Cardiac septum (tissue), 1 donor: ENCODE results near the gene BRD2. TPM values are rescaled to one million over a fixed set of nuclear protein-coding genes. Genes with fewer than 3 reads are reported as not detected.

Experiments used
- DNase-seq: peaks from one replicate; pipeline ENCODE4 v3.0.0-alpha.2; 2020; ENCODE audit warnings: low spot score
- intact Hi-C: fragments of 100-400 bp; cut with DNase I; formaldehyde crosslinking; loops from one replicate; pipeline ENCODE4 v1.14.0; 2022
- total RNA-seq: library from RNA; stranded (reverse); fragmentation: NEBNext Ultra II Directional; extraction: Animal tissue kit (Norgen Biotek cat#: 25700); gene quantifications from one replicate; pipeline ENCODE4 v1.2.1, GENCODE V29; 2021
- donor health status: DM: no; HTN: no; CAD: no.

The BRD2 gene
- total RNA-seq, 1 donor from 2014 or later, result 88.7 TPM

DNA sequence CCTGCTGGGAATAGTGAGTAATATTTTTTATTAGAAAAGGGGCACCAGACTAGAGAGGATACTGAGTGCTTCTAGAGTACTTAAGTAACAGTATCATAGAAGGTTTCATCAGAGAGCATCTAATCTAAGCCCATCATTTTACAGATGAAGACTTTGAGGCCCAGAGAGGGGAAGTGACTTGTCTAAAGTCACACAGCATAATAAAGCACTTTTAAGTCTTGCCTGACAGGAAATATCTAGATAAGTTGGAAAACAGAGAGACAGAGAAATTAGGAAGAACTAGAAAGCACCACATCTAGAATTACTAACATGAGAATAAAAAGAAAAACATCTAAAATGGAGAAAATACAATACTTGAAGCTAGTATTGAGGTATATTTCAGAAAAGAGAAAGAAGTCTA is 21.5 kb upstream of the BRD2 start:
- intact Hi-C loops, result no loop called here
- no peak for DNase-seq

DNA sequence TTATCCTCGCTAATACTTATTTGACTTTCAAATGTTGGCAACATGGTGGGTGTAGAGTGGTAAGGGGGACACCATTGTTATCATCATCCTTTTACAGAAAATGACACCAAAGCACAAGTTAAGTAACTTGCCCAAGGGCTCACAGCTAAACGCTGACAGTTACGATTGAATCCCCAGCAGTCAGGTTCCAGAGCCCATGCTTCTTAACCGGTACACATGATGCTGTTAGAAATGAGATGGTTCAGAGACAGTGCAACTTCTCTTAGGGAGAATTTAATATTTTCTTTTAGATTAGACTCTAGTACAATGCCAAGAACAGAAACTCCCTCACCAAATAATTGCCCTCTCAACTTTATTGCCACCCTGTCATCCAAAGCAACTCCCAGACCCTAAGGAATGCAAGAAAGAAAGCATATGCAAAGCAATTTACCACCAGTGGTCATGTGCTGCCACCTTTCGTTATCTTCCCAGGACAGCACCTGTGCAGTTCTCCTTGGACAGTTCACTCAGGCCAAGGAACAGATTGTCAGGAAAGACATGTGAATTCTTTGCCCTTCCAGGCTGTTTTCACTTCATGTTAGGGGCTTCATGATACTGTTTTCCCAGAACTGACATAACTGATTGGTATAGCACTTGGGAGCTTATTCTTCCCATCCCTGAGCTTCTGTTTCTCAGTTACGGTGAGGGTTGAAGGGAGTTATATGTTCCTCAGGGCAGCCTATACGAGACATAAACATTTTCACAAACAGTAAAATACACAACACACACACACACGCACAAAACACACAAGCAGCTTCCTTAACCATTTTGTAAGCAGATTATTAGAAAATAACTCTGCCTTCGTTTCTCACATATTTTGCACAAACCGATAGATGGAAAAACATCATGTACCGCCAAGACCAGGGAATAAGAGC is 20.6 kb upstream of the BRD2 start:
- DNase-seq, result no peak
- intact Hi-C loops, result no loop called here

DNA sequence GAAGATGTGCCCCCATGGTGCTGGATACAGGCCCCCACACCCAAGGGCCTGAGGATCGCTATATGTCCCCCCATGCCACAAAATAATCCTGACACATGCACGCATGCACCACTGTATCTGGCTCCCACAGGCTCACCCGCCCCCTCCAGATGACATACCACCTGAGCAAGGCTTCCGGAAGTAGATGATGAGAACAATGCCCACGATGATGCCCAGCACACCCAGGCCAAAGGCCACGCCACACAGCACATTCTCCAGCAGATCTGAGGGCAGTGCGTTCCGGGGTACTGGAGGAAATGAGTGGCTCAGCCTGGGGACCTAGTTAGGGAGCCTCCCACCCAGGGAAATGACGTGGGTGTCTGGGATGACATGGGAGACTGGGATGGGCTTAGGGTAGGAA is 19.3 kb upstream of the BRD2 start:
- intact Hi-C loops, result no loop called here
- no peak for DNase-seq

DNA sequence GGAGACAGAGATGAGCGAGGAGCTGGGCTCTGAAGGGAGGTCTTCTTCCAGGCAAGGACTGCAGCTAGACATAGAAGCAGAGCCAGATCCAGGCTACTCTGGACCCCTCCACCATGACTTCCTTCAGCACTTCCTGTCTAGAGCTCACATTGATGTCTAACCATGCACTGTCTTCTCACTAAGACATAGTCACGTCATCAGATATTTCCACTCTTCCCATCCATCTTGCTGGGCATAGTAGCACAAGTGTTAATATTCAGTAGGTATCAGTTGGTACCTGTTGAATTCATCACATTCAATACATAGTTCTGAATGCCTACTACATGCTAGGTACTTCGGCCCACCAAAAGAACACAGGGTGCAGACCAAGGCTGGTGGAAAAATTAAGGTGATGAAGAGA is 18.4 kb upstream of the BRD2 start:
- intact Hi-C loops, result loop anchor here (5.0 kb wide), 1 partner anchor 37 kb away; no protein-coding TSS in a partner anchor
- DNase-seq, result no peak

DNA sequence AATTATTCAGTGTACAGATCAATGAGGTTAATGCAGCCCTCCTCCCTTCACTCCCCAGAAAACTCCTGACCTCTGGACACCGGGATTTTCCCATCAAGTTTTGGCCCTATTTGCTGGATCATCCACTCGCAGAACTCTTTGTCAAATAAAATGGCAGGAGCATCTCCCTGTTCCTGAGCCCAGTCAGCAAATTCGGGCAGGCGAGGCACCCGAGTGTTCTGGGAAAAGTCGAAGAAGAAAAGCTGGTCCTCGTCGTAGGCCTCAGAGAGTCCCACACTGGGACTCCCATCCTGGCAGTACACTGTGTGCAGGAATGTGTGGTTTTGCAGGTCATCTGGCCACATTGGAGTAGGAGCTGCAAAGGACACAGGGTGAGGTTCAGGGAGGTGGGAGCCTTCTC is 17.9 kb upstream of the BRD2 start:
- no peak for DNase-seq
- intact Hi-C loops, result loop anchor here (5.0 kb wide), 1 partner anchor 37 kb away; no protein-coding TSS in a partner anchor

DNA sequence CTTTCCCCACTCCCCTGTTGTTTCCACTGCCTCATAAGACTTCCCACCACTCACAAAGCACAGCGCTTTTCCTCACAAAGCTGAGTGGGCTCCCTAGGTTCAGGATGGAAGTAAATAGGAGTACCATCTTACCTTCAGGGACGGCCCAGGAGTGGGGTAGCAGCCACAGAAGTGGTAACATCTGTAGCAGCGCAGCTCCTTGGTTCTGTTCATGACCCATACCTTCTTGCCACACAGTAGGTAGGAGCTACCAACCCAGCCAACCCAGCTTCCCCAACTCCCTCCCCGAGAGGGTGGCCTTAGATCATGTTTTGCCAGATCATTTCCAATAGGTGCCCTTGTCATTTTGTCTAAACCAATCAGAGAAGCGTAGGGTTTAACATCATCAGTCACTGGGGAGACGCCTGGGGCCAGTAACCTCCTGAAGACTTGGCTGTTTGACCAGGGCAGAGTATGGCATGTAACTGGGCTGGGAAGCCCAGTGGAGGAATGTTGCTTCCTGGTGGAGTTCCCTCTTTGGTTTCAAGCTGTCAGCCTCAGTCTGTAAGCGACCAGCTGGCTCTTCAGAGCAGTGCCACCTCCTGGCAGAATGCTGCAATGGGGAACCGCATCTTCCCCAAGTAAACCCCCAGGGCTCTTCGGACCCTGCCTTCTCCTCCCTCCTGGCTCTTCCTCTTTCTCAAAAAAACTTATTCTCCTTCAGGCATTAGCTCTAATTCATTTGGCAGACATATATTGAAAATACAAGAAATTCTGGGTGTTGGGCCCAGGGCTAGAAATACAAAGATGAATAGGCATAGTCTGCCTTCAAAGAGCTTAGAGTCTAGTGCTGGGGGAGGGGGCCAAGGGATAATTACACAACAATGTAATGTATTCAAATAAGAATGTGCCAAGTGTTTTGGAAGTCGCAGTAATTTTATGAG is 15.3 kb upstream of the BRD2 start, which contains the start of gene HLA-DMA:
HLA-DMA (minus strand) TSS at position 281 of the 923 bp plus-strand sequence; CDS start at position 220, 61 bp downstream.
- DNase-seq, result peak; percentile 91
- intact Hi-C loops, result loop anchor here (2.0 to 5.0 kb wide), 2 partner anchors 34 to 58 kb away; no protein-coding TSS in a partner anchor

DNA sequence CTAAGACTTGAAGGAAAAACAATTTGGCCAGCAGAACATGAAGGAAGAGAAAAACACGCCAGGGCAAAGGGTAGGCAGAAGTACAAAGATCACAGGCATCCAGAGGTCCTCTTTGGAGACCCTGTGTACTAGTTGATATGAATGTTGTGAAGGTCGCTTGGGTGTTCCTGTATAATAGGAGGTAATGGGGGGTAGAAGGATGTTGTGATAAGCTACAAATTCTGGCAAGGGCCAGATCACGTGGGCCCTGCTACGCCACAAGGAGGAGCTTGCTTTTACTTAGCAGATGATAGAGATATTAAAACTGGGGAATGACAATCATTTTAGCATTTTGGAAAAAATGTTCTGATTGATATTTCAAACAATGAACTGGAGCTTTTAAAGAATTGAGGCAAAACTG is 14.6 kb upstream of the BRD2 start:
- DNase-seq, result no peak
- intact Hi-C loops, result loop anchor here (2.0 to 5.0 kb wide), 2 partner anchors 34 to 59 kb away; no protein-coding TSS in a partner anchor

DNA sequence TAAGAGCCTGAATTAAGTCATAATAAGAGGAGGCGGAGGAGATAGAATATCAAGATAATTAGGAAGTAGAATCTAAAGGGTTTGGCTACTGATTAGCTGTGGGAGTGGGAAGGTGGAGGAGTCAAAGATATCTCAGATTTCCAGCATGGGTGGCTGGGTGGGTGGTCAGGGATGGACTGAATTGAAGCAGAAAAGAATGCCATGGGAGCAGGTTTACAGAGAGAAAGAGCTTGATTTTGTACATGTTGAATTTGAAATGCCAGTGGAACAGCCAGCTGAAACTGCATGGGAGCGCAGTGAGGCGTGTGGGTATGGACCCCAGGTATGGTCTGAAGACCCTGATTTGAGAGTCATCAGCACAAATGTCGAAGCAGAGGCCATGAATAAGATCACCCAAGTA is 14.1 kb upstream of the BRD2 start:
- intact Hi-C loops, result loop anchor here (5.0 kb wide), 1 partner anchor 33 kb away; no protein-coding TSS in a partner anchor
- DNase-seq, result no peak

DNA sequence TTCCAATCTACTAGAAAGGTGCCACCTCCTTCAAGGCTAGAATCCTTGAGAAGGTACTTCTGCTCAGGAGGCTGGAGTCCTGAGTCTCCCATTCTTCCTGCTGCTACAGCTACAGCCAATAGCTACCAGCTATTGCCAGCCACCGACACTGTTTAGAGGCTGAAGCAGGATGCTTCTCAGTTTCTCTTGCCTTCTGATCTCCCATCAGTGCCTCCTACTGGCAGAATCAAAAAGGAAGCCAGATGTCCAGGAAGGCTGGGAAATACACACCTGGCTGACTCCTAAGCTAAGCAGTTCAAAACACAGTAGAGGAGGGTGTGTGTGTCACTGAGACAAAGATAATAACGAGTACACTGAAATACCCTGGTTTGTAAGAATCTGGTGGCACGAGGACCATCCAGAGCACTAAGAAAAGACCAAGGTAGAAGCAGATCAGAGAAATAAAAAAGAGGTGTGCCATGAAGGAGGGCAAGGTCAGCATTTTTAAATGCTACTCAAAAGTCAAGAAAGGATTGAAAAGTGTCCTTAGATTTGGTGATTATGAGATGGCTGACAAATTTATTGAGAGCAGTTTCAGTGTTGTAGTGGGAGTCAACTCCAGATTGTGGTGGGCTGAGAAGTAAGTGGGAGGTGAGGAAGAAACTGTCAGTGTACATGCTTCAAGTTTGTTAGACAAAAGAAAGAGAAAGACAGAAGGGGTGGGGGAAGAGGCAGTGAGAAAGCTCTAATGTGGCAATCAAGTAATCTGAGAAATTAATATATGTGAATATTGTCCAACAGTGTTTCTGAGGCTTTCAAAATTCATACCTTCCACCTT is 13.2 kb upstream of the BRD2 start:
- intact Hi-C loops, result loop anchor here (5.0 kb wide), 1 partner anchor 32 kb away; no protein-coding TSS in a partner anchor
- no peak for DNase-seq

DNA sequence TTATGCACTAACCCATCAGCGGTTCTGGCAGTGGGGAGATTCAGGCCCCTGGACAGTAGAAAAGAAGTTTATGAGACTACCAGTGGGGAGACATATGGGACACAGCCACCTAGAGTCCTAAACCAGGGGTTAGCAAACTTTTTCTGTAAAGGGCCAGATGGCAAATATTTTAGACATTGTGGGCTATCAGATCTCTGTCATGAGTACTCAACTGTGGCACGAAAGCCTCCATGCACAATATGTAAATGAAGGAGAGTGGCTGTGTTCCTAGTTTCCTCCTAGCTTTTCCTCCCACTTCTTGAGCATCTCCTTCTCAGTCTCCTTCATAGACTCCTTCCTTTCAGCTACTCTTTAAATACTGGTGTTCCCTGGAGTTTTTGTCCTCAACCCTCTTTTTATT is 12.2 kb upstream of the BRD2 start:
- intact Hi-C loops, result no loop called here
- DNase-seq, result no peak

DNA sequence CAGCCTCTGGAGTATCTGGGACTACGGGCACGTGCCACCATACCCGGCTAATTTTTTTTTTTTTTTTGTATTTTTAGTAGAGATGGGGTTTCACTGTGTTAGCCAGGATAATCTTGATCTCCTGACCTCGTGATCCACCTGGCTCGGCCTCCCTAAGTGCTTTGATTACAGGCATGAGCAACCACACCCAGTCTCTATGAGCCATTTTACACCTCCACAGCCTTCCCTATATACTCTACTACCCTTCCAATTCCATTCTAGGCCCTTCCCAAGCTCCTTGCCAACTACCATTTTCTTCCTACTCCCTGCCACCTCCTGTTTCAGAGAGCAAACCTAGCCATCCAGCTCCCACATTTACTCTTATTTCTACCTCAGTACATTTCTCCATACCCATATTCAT is 7.8 kb upstream of the BRD2 start:
- DNase-seq, result no peak
- intact Hi-C loops, result no loop called here

DNA sequence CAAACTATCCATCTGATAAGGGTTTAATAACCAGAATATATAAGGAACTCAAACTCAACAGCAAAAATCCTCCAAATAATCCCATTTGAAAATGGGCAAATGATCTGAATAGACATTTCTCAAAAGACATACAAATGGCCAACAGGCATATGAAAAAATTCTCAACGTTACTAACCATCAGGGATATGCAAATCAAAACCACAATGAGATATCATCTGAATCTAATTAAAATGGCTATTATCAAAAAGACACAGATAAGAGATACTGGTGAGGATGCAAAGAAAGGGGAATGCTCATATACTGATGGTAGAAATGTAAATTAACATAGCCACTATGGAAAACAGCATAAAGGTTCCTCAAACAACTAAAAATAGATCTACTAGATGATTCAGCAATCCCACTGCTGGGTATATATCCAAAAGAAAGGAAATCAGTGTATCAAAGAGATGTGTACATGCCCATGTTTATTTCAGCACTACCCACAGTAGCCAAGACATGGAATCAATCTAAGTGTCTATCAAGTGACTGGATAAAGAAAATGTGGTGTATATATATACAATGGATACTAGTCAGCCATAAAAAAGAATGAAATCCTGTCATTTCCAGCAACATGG is 6.1 kb upstream of the BRD2 start:
- intact Hi-C loops, result no loop called here
- DNase-seq, result no peak

DNA sequence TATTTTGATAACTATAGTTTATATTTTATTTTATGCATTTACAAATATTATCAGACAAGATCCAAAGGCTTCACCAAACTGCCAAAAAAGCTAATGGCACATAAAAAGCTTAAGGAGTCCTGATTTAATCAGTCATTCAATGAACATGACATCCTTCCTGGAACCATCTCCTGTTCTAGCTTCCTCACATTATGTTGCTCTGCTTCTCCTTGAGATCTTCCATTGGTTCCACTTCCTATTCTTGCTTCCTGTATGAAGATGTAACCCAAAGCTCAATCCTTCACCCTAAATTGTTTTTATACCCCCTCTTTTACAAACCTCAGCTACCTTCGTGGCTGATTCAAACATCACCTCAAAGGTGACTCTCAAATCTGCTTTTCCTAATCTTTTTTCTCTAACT is 4.5 kb upstream of the BRD2 start:
- no peak for DNase-seq
- intact Hi-C loops, result no loop called here

DNA sequence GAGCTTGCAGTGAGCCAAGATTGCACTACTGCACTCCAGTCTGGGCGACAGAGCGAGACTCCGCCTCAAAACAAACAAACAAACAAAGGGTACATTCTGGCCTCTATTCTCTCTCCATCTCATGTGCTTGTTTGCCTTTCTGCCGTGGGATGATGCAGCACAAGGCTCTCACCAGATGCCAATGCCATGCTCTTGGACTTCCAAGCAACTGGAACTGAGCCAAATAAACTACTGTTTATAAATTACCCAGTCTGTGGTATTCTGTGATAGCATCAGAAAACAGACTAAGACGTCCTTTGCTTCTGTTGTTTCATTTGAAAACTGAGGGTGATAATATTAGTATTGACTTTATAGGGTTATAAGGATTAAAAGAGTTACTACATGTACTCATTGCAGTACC is 3.6 kb upstream of the BRD2 start:
- intact Hi-C loops, result loop anchor here (5.0 kb wide), 1 partner anchor 77 kb away; no protein-coding TSS in a partner anchor
- DNase-seq, result no peak

DNA sequence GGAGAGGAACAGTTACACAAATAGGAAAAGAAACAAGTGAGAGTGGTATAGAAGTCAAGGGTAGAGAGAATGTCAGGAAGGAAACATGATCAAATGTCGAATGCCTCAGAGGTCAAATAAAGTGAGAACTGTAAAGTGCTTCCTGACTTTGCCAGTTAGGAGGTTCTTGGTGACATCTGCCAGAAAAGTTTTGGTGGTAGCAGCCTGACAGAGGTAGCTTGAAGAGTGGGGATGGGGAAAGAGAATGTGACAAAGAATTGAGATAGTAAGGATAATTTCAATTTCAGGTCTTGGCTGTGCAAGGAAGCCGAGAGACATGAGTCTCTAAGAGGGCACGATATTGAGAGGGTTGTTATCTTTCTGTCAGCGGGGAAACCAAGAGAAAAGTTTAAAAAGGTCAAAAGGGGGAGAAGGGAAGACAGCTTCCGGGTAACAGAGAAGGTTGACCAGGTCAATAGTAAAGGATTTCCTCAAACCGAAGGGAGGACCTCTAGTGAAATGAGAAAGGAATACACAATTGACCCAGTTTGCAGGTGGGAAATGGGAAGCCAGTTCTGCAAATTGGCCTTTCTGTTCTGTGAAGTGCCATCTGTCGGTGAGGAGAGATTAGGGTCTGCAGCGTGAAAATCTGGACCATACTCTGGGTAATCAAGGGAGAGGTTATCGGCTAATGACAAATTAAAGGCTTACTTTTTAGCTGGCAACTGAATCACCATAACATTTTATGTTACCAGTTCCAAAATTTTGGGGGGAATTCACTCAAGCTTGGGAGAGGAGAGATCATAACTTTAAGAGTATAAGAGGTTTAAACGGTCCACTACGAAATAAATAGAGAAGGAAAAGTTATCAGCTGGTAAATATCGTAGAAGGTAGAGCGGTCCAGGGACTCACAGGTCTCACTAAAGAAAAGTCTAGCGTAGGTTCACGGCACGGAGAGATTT is 973 bp upstream of the BRD2 start:
- intact Hi-C loops, result loop anchor here (2.0 to 5.0 kb wide), 2 partner anchors 80 to 115 kb away; partner anchors contain the start of gene TAP1
- no peak for DNase-seq

DNA sequence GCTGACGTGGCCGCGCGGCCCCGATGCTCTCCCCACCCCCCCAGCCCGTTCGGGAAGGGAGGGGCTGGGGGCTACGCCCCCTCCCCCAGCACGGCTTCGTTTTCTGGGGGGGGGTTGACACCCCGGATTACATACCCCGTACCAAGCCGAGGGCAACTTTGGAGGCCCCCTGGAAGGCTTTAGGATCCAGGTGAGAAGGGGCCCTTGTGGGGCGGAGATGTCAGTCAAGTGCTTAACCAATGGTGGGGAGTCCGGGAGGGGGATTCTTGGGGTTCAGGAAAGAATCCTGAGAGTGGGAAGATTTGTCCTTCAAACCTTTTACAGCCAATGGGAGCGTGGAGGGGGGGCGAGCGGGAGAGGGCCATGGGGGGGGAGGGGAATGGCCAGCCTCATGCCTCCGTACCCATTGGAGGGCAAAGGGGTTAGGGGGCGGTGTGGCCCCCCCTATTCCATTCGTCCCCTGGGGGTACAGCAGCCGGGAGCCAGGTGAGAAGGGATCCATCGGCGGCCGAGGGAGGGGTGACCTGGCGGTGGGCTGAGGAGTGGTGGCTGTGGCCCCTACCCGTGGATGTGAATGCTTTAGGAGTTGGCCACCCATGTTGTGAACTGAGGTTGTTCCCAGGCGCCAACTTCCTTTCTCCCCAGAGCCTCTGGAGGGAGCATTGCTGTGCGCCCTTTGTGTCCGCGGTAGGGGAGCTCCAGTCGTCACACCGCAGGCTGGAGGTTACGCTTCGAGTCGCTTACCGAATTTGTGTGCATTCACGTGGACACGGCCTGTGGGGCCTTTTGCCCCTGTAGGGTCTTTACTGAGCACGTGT is 682 bp downstream of the BRD2 start:
- intact Hi-C loops, result loop anchor here (2.0 to 5.0 kb wide), 2 partner anchors 82 to 116 kb away; partner anchors contain the start of gene TAP1
- DNase-seq, result peak; percentile 80
